GM10847 (cell line): Measurements from ENCODE around the gene ADAMTS17.

ENCODE experiments used
- POLR2A ChIP-seq: IDR thresholded peaks from 2 replicates; pipeline ENCODE4 v1.6.1; 2011; ENCODE audit not compliant: insufficient read length; ENCODE audit errors: extremely low read depth

Gene ADAMTS17

DNA sequence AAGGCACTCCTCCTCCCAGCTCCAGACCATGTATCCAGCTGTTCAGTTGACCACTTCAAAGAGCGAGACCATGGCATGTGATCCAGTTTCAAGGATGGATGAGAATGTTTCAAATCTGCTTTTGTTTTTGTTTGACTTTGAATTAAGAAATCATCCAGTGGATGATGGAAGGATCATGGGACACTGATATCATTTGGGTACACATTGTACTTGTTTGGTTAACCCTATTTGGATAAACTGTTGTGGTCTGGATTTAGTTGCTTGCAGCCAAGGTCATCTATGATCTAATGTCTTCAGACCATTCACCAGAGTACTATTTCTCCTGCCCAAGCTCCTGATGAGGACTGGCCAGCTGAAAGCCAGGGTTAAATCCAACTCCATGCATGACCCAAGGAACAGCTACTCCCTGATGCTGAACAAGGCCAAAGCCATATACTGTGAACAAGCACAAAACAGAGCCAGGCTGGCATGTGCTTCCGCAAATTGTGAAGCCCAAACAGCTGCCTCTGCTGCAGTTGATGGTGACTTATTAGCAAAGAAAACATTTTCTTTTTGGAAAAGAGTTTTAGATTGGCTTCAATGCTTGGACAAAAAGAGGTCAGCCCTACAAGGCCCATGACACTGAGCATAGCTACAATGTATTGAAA lies 5.2 kb upstream of the ADAMTS17 start:
- no peak for TF ChIP-seq POLR2A

- TF ChIP-seq POLR2A: no peak
Measured at GRCh38 chr15:100345438-100345837, 3.7 kb upstream of the ADAMTS17 start.

- no peak for TF ChIP-seq POLR2A
Measured at GRCh38 chr15:100343251-100343650, 1.5 kb upstream of the ADAMTS17 start.

- TF ChIP-seq POLR2A: no peak
Measured at GRCh38 chr15:100341239-100341749, 481 bp downstream of the ADAMTS17 start.

- TF ChIP-seq POLR2A: no peak
Measured at GRCh38 chr15:100340721-100341238, 995 bp downstream of the ADAMTS17 start.

GRCh38 chr15:100339999-100340398 lies 1.8 kb downstream of the ADAMTS17 start:
- TF ChIP-seq POLR2A: no peak

GRCh38 chr15:100338971-100339444 lies 2.8 kb downstream of the ADAMTS17 start:
- no peak for TF ChIP-seq POLR2A

DNA sequence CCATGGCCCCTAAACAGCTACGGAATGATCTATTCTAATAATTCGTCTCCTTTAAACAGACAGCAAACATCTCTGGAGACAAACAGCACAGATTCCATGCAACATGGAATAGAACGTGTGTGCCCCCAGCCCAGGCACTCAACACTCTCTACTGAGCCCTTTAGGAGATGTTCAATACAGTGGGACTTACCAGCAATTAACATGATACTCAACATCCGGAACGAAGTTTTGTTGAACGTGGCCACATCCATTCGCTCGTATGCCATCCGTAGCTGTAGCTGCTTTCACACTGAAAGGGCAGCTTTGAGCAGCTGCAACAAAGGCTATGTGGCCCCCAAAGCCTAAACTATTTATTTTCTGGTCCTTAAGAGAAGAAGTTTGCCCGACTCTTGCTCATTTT lies 3.5 kb downstream of the ADAMTS17 start:
- no peak for TF ChIP-seq POLR2A

DNA sequence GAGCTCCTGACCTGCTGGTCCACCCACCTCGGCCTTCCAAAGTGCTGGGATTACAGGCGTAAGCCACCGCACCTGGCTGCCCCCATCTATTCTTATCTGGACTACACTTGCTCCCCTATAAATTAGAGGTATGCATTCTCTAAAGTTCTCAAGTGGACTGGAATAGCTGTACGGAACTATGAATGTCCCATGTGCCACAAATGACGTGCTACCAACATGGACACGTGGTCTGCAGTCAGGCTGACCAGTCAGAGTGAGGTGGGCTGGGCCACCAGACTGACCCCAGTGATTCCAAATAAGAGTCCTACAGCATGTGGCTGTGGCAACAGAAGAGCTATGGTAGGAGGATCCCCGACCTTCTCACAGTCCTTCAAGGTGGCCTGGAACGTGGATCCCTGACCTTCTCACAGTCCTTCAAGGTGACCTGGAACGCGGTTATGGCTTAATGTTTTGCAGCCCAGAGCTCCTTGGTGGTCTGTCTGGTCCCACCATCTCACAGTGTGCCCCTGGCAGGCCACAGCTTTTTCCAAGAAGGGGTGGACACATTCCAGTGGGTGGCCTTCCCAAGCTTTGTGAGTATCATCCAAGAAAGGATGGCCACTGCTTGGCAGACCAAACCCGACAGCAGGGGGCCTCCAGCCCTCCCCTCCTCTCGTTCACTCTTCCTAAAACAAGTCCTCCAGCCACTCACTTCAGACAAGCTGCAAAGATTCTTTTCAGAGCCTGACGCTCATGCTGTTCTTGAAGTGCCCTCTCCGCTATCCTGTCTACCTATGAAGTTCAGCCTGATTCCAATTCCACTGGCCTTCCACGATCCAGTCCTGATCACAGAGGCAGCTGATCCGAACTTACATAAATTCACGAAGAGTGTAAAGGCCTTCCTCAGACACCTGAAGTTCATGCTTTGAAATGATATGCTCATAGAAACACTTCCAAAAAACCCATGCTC lies 4.4 kb downstream of the ADAMTS17 start:
- TF ChIP-seq POLR2A: no peak

- no peak for TF ChIP-seq POLR2A
Measured at GRCh38 chr15:100336061-100336460, 5.7 kb downstream of the ADAMTS17 start.

DNA sequence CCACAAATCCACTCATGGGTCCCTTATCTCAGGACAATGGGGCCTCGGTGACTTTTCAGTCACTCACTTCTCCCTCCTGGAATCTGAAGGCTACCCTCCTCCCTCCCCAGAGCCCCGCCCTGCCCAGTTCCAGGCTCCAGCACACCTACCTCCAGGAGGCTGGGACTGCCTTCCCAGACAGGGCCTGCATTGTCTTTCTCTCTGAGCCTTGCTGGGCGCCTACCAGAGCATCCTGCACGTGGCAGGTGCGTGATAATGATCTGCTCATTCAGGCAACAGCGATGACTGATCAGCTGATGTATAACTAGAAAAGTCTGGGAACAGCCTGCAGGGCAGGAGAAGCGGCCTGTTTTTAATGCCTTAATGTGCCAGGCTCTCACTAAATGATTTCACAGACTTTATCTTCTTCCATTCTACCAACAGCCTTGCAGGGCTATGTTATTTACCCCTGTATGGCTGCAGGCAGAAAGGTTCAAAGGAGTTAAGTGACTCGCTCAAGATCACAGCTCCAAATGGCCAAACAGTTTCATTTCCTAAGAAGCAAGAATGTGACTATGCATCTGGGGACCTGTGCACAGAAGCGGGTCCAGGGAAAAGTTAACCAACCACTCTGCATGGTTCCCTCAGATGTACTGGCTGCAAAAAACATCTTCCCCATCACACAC lies 6.3 kb downstream of the ADAMTS17 start:
- TF ChIP-seq POLR2A: no peak

GRCh38 chr15:100334905-100335304 lies 6.9 kb downstream of the ADAMTS17 start:
- no peak for TF ChIP-seq POLR2A

DNA sequence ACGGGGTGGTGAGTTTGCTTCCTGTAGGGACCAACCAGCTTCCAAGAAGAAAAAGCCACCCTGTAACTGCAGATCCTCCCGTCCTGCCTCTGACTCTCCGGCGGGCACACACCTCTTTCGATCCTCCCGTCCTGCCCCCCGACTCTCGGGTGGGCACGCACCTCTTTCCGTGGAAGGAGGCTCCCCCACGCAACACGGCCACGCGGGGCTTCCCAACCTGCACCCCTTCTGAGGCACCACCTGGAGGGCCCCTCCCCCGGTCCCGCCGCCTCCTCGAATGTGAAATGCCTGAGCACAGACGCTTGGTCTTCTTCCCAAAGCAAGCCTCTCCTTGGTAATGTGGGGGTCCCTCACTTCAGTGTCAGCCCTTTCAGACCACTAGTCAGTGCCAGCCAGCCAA lies 7.3 kb downstream of the ADAMTS17 start:
- TF ChIP-seq POLR2A: no peak

DNA sequence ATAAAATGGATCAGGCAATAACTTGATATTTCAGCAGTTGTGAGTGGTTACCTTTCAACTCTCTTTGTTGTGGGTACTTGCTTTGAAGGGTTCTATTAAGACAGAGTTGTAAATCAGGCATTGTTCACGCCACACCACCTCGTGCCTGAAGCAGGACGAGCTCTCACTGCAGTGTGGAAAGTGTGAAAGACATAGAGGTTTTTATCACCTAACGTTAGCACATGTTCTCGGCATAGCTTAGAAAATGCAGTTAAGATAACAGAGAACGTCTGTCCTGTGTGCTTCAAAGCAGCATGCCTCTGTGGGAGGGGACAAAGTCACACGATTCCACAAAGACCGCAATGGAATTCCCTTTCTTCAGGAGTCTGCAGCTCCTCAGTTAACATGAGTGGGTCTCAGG lies 7.8 kb downstream of the ADAMTS17 start:
- no peak for TF ChIP-seq POLR2A

DNA sequence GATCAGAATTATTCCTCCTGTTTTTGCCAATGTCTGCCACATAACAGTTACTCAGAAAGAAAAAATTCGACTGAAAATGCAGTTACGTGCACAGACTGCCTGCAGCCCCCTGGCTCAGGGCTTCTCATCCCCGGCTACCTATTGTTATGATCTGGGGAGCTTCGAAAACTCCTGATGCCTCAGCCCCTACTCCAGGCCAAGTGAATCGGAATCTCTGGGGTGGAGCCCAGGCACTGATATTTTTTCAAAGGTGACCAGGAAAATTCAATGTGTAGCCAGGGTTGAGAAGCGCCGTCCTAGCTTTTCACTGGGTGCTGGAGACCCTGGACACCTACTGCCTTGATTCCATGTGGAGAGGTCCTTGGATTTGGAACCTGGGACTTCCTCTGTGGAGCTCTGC lies 8.5 kb downstream of the ADAMTS17 start:
- TF ChIP-seq POLR2A: no peak

DNA sequence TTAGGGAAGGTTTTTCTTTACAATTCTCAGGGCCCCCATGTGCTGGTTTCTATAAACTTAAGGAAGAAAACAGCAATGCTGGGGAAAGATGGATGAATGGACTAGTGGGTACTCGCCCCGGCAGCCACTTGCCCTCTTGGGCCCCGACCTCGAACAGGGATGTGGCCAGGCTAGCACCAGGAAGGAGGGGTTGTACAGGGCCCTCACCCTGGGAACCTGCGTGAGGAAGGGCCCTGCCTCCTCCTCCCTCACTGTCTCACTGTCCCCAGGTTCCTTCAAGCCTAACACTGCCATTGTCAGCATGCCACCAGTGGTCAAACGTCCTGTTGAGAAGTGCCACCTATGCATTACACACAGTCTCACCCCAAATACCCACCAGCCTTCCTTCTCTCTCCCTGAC lies 9.1 kb downstream of the ADAMTS17 start:
- no peak for TF ChIP-seq POLR2A

DNA sequence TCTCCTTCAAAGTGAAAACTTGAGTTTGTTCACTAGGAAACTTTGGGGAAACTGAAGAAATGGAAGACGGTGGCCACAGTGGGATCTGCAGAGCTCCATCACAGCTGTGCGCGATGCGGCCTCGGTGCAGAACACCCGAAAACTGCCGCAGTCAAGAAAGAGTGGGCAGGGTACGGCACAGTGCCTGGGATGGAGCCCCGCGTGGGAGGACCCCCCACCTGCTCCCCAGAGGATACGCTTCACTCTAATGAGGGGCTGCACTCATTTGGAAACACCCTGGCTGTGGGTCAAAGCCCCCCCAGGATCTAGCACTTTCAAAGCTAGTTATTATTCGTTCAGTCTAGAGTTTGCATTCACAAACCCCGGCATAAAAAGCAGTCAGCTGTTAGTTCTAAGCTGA lies 9.5 kb downstream of the ADAMTS17 start:
- TF ChIP-seq POLR2A: no peak
